AG04450 (cell line): Measurements from ENCODE around the gene KRTAP5-6. TPM values are rescaled to one million over a fixed set of nuclear protein-coding genes. Genes with fewer than 3 reads are reported as not detected.
"Not testable (repeated sequence)": the region's sequence is repeated elsewhere in the genome, so short reads cannot be mapped to it uniquely, and the experiment has no call there.

ENCODE experiments used
- CTCF ChIA-PET: fragments of 300-600, 350-600 bp; formaldehyde crosslinking; extraction: SDS; loops from one replicate; lab custom pipeline; 2022; ENCODE audit warnings: antibody characterized with exemption, inconsistent platforms; lab: Charles Lee
- POLR2A ChIA-PET: fragments of 350-600 bp; formaldehyde crosslinking; extraction: SDS; loops from one replicate; lab custom pipeline; 2021; ENCODE audit warnings: antibody characterized with exemption, inconsistent platforms; lab: Yijun Ruan, JAX
- DNase-seq: peaks from one replicate; pipeline ENCODE4 v3.0.0-alpha.2; 2011; ENCODE audit warnings: low read depth, low spot score
- H3K27ac ChIP-seq: one replicate; pipeline ENCODE4 v1.5.1; 2012; ENCODE audit warnings: low read depth, low read length, control low read depth
- H3K27me3 ChIP-seq: one replicate; pipeline ENCODE4 v1.6.0; 2012; ENCODE audit warnings: low read length; ENCODE audit not compliant: control insufficient read depth, insufficient read depth
- H3K4me3 ChIP-seq: 2 replicates; pipeline ENCODE4 v1.5.1; 2011; ENCODE audit warnings: mild to moderate bottlenecking, low read depth, low read length, control low read depth
- H3K9me3 ChIP-seq: 2 replicates; pipeline ENCODE4 v1.5.1; 2012; ENCODE audit warnings: low read length; ENCODE audit not compliant: control insufficient read depth, insufficient read depth
- polyA plus RNA-seq: library from polyadenylated mRNA; depleted of rRNA; stranded (reverse); fragments of >200 nt; gene quantifications from 2 replicates; pipeline ENCODE4 v1.2.3, GENCODE V29; 2011
- TF ChIP-seq, protein P1 (sequence below): IDR thresholded peaks from 2 replicates; pipeline ENCODE4 v1.5.1; 2011; ENCODE audit warnings: low read depth, low read length, control low read depth, inconsistent platforms

The KRTAP5-6 gene
- polyA plus RNA-seq, 1 experiment = not detected

GRCh38 chr11:1665313-1665712 lies 31.7 kb upstream of the KRTAP5-6 start:
- CTCF ChIA-PET = no interaction called here
- Histone ChIP-seq H3K27me3 (peaks cover 20% of the 10 kb centered on the region), H3K9me3 (no peaks in the 10 kb centered on the region; the same call in 1 of the 2 replicates), H3K27ac (no peak overlapping the region), H3K4me3 (no peak overlapping the region)
- TF ChIP-seq, protein P1, sequence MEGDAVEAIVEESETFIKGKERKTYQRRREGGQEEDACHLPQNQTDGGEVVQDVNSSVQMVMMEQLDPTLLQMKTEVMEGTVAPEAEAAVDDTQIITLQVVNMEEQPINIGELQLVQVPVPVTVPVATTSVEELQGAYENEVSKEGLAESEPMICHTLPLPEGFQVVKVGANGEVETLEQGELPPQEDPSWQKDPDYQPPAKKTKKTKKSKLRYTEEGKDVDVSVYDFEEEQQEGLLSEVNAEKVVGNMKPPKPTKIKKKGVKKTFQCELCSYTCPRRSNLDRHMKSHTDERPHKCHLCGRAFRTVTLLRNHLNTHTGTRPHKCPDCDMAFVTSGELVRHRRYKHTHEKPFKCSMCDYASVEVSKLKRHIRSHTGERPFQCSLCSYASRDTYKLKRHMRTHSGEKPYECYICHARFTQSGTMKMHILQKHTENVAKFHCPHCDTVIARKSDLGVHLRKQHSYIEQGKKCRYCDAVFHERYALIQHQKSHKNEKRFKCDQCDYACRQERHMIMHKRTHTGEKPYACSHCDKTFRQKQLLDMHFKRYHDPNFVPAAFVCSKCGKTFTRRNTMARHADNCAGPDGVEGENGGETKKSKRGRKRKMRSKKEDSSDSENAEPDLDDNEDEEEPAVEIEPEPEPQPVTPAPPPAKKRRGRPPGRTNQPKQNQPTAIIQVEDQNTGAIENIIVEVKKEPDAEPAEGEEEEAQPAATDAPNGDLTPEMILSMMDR = no peak
- POLR2A ChIA-PET = no interaction called here
- no peak for DNase-seq

- ChIA-PET POLR2A (no interaction called here), CTCF (no interaction called here)
- peaks cover 20% of the 10 kb centered on the region for H3K27me3 ChIP-seq
- no peak overlapping the region for H3K27ac ChIP-seq
- TF ChIP-seq, protein P1 = no peak
- H3K4me3 ChIP-seq = no peak overlapping the region
- no peaks in the 10 kb centered on the region; the same call in 1 of the 2 replicates for H3K9me3 ChIP-seq
- DNase-seq = no peak
These were observed 29.7 kb upstream of the KRTAP5-6 start for GRCh38 chr11:1667121-1667850.

GRCh38 chr11:1667906-1668305 lies 29.1 kb upstream of the KRTAP5-6 start:
- CTCF ChIA-PET = no interaction called here
- POLR2A ChIA-PET = no interaction called here

GRCh38 chr11:1668911-1669473 lies 28.0 kb upstream of the KRTAP5-6 start:
- Histone ChIP-seq H3K27me3 (peaks cover 36% of the 10 kb centered on the region), H3K9me3 (no peaks in the 10 kb centered on the region; the same call in 1 of the 2 replicates), H3K27ac (no peak overlapping the region), H3K4me3 (no peak overlapping the region)
- no peak for DNase-seq
- CTCF ChIA-PET = interaction anchor here (1.4 kb wide), 1 partner anchor 16 kb away, joined by 4 read pairs; no protein-coding TSS in a partner anchor
- TF ChIP-seq, protein P1 = no peak
- POLR2A ChIA-PET = no interaction called here

More at GRCh38 chr11:1667906-1668305, 29.1 kb upstream of the KRTAP5-6 start:
- TF ChIP-seq, protein P1 = no peak
- Histone ChIP-seq H3K27ac (no peak overlapping the region), H3K27me3 (peaks cover 26% of the 10 kb centered on the region), H3K4me3 (no peak overlapping the region), H3K9me3 (no peaks in the 10 kb centered on the region; the same call in 1 of the 2 replicates)
- no peak for DNase-seq

DNA sequence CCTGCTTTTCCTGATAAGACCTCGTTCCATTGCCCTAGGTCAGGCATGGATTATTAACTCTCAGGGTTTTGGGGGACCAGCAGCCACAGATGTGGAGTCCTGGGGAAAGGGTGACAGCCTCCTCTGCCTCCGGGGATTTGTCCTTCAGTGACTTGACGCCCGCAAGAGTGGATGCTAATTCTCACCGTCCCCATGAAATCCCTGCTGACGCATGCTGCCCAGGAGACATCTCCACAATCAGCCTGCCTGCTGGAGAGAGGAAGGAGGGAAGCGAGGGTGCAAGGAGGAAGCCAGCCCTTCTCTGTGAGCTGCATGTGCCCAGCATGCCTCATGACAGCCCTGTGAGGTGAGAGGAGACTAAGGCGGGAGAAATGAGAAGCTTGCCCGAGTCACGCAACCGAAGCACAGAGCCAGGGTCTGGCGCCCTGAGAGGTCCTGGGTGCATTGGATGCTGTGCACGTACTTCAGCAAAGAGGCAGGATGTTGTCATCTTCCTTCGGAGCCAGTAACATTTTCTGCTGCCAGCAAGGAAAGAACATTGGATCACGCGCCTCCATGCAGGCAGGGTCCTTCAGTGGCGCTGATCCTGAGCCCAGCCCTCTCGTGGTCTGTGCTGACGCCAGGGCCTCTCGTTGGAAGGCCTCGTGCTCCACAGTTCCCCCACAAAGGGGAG lies 27.3 kb upstream of the KRTAP5-6 start:
- TF ChIP-seq, protein P1 = no peak
- POLR2A ChIA-PET = no interaction called here
- H3K4me3 ChIP-seq = no peak overlapping the region

GRCh38 chr11:1670457-1670856 lies 26.5 kb upstream of the KRTAP5-6 start:
- peaks cover 43% of the 10 kb centered on the region for H3K27me3 ChIP-seq
- DNase-seq, H3K4me3 ChIP-seq, H3K27ac ChIP-seq, POLR2A ChIA-PET, H3K9me3 ChIP-seq: not testable (repeated sequence)
- CTCF ChIA-PET = interaction anchor here (1.4 kb wide), 1 partner anchor 18 kb away, joined by 4 read pairs; no protein-coding TSS in a partner anchor

More for the DNA sequence above, 27.3 kb upstream of the KRTAP5-6 start:
- DNase-seq = no peak
- H3K27me3 ChIP-seq = peaks cover 40% of the 10 kb centered on the region
- no peaks in the 10 kb centered on the region; the same call in 1 of the 2 replicates for H3K9me3 ChIP-seq
- no peak overlapping the region for H3K27ac ChIP-seq
- CTCF ChIA-PET = interaction anchor here (1.4 kb wide), 1 partner anchor 17 kb away, joined by 4 read pairs; no protein-coding TSS in a partner anchor
